H1 (cell line): ENCODE data around the gene CD69. TPM values are rescaled to one million over a fixed set of nuclear protein-coding genes. Genes with fewer than 3 reads are reported as not detected.

Experiments used
- JUND ChIP-seq: IDR thresholded peaks from 2 replicates; pipeline ENCODE4 v1.6.1; 2011; ENCODE audit warnings: mild to moderate bottlenecking, improper control_type of control experiment, low read length
- RAD21 ChIP-seq, 2 experiments: IDR thresholded peaks in 1 of 2; conservative IDR thresholded peaks in 1 of 2; 2 replicates each; pipeline ENCODE4 v1.6.1; 2011; ENCODE audit warnings: low read depth in 2 of 2, low read length in 2 of 2, improper control_type of control experiment in 1 of 2, inconsistent platforms in 1 of 2, mild to moderate bottlenecking in 1 of 2, moderate library complexity in 1 of 2
- RBBP5 ChIP-seq: IDR thresholded peaks from 2 replicates; pipeline ENCODE4 v1.7.1; 2012; ENCODE audit warnings: low read depth, mild to moderate bottlenecking, inconsistent platforms, low read length, moderate library complexity, borderline replicate concordance
- polyA plus RNA-seq, 7 experiments: library from polyadenylated mRNA; depleted of rRNA in 3 of 7; stranded (reverse) in 5 of 7; unstranded in 2 of 7; fragments of >200 nt in 5 of 7; fragments of 200-250 nt in 2 of 7; gene quantifications; 1 replicate in 5 of 7; 2 replicates in 1 of 7; 4 replicates in 1 of 7; pipeline versions ENCODE4 v1.2.1 to v1.2.3, GENCODE V29; 2011 to 2013; ENCODE audit warnings: missing spikeins in 2 of 7, mixed read lengths in 2 of 7
- total RNA-seq: library from RNA; stranded (reverse); fragmentation: NEBNext Ultra II Directional; extraction: Animal tissue kit (Norgen Biotek cat#: 25700); gene quantifications from 2 replicates; pipeline ENCODE4 v1.2.1, GENCODE V29; 2021

CD69 gene
- total and polyA plus RNA-seq, 2 of the 8 experiments (the other 6 are each of a cell fraction or from before 2014, with no cell fraction given) = not detected

DNA sequence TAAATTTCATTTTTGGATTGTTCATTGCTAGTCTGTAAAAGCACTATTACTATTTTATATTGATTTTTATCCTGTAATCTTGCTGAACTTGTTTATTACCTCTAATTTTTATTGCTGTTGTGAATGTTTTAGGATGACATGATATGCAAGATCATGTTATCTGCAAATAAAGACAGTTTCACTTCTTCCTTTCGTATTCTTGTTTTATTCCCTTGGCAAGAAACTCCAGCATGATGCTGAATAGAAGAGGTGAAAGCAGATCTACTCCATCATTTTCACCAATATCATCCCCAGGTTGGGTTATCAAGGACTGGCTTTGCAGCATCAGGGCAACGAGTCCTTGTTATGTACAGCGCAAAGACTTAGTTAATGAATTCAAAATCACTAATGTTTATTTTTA, 25.1 kb downstream of the CD69 start (continued):
- TF ChIP-seq JUND (no peak), RBBP5 (no peak), RAD21 (IDR thresholded peaks at IDR 0.05 in 1 of 2, conservative IDR thresholded peaks at IDR 0.05 in 1 of 2; ENCODE audit: low read depth in 2 of 2, low read length in 2 of 2) (no peak)
- TF ChIP-seq, all 59 proteins: peak for 0
